Esophagus muscularis mucosa (tissue), 3 donors: ENCODE measurements around the gene DAB2IP.

Experiments
- CTCF ChIP-seq, 3 experiments: fragments of 200-600 bp in 2 of 3; fragments of 450-650 bp in 1 of 3; sonication (generic) in 2 of 3; IDR thresholded peaks; one replicate each; pipeline ENCODE4 v1.5.1; 2017 to 2019; ENCODE audit warnings: antibody characterized with exemption in 3 of 3, mild to moderate bottlenecking in 2 of 3, moderate library complexity in 1 of 3
- POLR2A ChIP-seq: fragments of 450-650 bp; IDR thresholded peaks from one replicate; pipeline ENCODE4 v1.6.1; 2017; ENCODE audit warnings: antibody characterized with exemption, moderate library complexity, mild to moderate bottlenecking, low read depth
- POLR2AphosphoS5 ChIP-seq, 2 donors: sonication (generic); formaldehyde crosslinking; IDR thresholded peaks; one replicate each; pipeline ENCODE4 v1.6.1; 2017; ENCODE audit warnings: antibody characterized with exemption in 2 of 2

GRCh38 chr9:121645853-121646807, 5.3 kb upstream of the DAB2IP start:
- TF ChIP-seq CTCF (IDR thresholded peaks at IDR 0.05): no peak
- TF ChIP-seq POLR2A: no peak
- no peak for TF ChIP-seq POLR2AphosphoS5 (IDR thresholded peaks at IDR 0.05)
